GM12878 (cell line): ENCODE data around the gene SYNDIG1.

Experiments used
- BACH1 ChIP-seq: fragments of 450-650 bp; IDR thresholded peaks from 2 replicates; pipeline ENCODE4 v1.6.1; 2017; ENCODE audit warnings: mild to moderate bottlenecking, borderline replicate concordance
- DPF2 ChIP-seq: fragments of 450-650 bp; IDR thresholded peaks from 2 replicates; pipeline ENCODE4 v1.6.1; 2017; ENCODE audit warnings: mild to moderate bottlenecking
- EZH2 ChIP-seq: IDR thresholded peaks from 2 replicates; pipeline ENCODE4 v1.6.1; 2012; ENCODE audit warnings: low read depth, mild to moderate bottlenecking, control low read depth, inconsistent platforms, low read length, borderline replicate concordance; ENCODE audit not compliant: control insufficient read depth
- MYB ChIP-seq: fragments of 150-350 bp; IDR thresholded peaks from 2 replicates; pipeline ENCODE4 v1.6.1; 2014; ENCODE audit warnings: mild to moderate bottlenecking, low read depth, low read length, borderline replicate concordance
- POLR2A ChIP-seq: IDR thresholded peaks from 2 replicates; pipeline ENCODE4 v1.6.1; 2011; ENCODE audit warnings: low read depth, mild to moderate bottlenecking, low read length
- RBBP5 ChIP-seq: fragments of 200-600 bp; sonication (generic); conservative IDR thresholded peaks from 2 replicates; pipeline ENCODE4 v1.6.1; 2016
- RCOR1 ChIP-seq: conservative IDR thresholded peaks from 2 replicates; pipeline ENCODE4 v1.6.1; 2012; ENCODE audit warnings: low read depth, low read length, improper control_type of control experiment
- SIN3A ChIP-seq: IDR thresholded peaks from 2 replicates; pipeline ENCODE4 v1.6.1; 2012; ENCODE audit warnings: low read depth, low read length, improper control_type of control experiment
- TARDBP ChIP-seq: IDR thresholded peaks from 2 replicates; pipeline ENCODE4 v1.6.1; 2016; ENCODE audit warnings: borderline replicate concordance
- TF ChIP-seq, protein P1 (sequence below), 3 experiments: IDR thresholded peaks in 2 of 3; conservative IDR thresholded peaks in 1 of 3; 2 replicates each; pipeline ENCODE4 v1.5.1; 2011; ENCODE audit warnings: low read depth in 3 of 3, low read length in 3 of 3, mild to moderate bottlenecking in 3 of 3, control low read depth in 2 of 3, moderate library complexity in 2 of 3, inconsistent platforms in 1 of 3, mixed read lengths in 1 of 3; ENCODE audit not compliant: control insufficient read depth in 2 of 3, insufficient read depth in 1 of 3; ENCODE audit errors: extremely low read depth in 1 of 3
- TF ChIP-seq, protein P2 (sequence below): fragments of 450-650 bp; IDR thresholded peaks from 2 replicates; pipeline ENCODE4 v1.6.1; 2017; ENCODE audit warnings: borderline replicate concordance
- TF ChIP-seq, protein P3 (sequence below): fragments of 450-650 bp; formaldehyde crosslinking; IDR thresholded peaks from 2 replicates; pipeline ENCODE4 v1.4.0; 2020; ENCODE audit warnings: mild to moderate bottlenecking, moderate library complexity
- TF ChIP-seq, protein P4 (sequence below): IDR thresholded peaks from 2 replicates; pipeline ENCODE4 v1.6.1; 2012; ENCODE audit warnings: mild to moderate bottlenecking, low read depth, low read length
- TF ChIP-seq, protein P5 (sequence below): fragments of 450-650 bp; formaldehyde crosslinking; IDR thresholded peaks from 2 replicates; pipeline ENCODE4 v1.5.0; 2022; ENCODE audit warnings: mild to moderate bottlenecking, missing genetic modification characterization

DNA sequence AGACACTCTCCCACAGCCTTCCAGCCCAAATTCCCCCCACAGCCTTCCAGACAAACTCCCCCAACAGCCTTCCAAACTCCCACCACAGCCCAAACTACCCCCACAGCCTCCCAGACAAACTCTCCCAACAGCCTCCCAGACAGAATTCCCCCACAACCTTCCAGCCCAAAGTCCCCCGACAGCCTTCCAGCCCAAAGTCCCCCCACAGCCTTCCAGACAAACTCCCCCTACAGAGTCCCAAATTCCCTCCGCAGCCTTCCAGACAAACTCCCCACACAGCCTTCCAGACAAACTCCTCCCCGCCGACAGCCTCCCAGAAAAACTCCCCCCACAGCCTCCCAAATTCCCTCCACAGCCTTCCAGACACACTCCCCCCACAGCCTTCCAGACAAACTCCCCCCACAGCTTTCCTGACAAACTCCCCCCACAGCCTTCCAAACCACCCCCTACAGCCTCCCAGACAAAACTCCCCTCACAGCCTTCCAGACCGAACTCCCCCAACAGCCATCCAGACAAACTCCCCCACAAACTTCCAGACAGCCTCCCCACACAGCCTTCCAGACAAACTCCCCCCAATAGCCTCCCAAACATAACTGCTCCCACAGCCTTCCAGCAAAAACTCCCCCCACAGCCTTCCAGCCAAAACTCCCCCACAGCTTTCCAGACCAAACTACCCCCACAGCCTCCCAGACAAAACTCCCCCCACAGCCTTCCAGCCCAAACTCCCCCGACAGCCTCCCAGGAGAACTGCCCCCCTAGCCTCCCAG lies 38.0 kb upstream of the SYNDIG1 start:
- TF ChIP-seq, protein P1, sequence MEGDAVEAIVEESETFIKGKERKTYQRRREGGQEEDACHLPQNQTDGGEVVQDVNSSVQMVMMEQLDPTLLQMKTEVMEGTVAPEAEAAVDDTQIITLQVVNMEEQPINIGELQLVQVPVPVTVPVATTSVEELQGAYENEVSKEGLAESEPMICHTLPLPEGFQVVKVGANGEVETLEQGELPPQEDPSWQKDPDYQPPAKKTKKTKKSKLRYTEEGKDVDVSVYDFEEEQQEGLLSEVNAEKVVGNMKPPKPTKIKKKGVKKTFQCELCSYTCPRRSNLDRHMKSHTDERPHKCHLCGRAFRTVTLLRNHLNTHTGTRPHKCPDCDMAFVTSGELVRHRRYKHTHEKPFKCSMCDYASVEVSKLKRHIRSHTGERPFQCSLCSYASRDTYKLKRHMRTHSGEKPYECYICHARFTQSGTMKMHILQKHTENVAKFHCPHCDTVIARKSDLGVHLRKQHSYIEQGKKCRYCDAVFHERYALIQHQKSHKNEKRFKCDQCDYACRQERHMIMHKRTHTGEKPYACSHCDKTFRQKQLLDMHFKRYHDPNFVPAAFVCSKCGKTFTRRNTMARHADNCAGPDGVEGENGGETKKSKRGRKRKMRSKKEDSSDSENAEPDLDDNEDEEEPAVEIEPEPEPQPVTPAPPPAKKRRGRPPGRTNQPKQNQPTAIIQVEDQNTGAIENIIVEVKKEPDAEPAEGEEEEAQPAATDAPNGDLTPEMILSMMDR (IDR thresholded peaks at IDR 0.05 in 2 of 3, conservative IDR thresholded peaks at IDR 0.05 in 1 of 3; ENCODE audit: control insufficient read depth in 2 of 3, extremely low read depth in 1 of 3, insufficient read depth in 1 of 3, low read depth in 3 of 3, low read length in 3 of 3), result no peak
- TF ChIP-seq RCOR1, result no peak
- no peak for TF ChIP-seq MYB
- no peak for TF ChIP-seq EZH2
- TF ChIP-seq SIN3A, result no peak
- TF ChIP-seq TARDBP, result no peak
- TF ChIP-seq POLR2A, result no peak
- no peak for TF ChIP-seq BACH1
- TF ChIP-seq, protein P2, sequence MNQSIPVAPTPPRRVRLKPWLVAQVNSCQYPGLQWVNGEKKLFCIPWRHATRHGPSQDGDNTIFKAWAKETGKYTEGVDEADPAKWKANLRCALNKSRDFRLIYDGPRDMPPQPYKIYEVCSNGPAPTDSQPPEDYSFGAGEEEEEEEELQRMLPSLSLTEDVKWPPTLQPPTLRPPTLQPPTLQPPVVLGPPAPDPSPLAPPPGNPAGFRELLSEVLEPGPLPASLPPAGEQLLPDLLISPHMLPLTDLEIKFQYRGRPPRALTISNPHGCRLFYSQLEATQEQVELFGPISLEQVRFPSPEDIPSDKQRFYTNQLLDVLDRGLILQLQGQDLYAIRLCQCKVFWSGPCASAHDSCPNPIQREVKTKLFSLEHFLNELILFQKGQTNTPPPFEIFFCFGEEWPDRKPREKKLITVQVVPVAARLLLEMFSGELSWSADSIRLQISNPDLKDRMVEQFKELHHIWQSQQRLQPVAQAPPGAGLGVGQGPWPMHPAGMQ, result no peak
- TF ChIP-seq DPF2, result no peak
- TF ChIP-seq, protein P3, sequence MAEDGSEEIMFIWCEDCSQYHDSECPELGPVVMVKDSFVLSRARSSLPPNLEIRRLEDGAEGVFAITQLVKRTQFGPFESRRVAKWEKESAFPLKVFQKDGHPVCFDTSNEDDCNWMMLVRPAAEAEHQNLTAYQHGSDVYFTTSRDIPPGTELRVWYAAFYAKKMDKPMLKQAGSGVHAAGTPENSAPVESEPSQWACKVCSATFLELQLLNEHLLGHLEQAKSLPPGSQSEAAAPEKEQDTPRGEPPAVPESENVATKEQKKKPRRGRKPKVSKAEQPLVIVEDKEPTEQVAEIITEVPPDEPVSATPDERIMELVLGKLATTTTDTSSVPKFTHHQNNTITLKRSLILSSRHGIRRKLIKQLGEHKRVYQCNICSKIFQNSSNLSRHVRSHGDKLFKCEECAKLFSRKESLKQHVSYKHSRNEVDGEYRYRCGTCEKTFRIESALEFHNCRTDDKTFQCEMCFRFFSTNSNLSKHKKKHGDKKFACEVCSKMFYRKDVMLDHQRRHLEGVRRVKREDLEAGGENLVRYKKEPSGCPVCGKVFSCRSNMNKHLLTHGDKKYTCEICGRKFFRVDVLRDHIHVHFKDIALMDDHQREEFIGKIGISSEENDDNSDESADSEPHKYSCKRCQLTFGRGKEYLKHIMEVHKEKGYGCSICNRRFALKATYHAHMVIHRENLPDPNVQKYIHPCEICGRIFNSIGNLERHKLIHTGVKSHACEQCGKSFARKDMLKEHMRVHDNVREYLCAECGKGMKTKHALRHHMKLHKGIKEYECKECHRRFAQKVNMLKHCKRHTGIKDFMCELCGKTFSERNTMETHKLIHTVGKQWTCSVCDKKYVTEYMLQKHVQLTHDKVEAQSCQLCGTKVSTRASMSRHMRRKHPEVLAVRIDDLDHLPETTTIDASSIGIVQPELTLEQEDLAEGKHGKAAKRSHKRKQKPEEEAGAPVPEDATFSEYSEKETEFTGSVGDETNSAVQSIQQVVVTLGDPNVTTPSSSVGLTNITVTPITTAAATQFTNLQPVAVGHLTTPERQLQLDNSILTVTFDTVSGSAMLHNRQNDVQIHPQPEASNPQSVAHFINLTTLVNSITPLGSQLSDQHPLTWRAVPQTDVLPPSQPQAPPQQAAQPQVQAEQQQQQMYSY, result no peak
- TF ChIP-seq, protein P4, sequence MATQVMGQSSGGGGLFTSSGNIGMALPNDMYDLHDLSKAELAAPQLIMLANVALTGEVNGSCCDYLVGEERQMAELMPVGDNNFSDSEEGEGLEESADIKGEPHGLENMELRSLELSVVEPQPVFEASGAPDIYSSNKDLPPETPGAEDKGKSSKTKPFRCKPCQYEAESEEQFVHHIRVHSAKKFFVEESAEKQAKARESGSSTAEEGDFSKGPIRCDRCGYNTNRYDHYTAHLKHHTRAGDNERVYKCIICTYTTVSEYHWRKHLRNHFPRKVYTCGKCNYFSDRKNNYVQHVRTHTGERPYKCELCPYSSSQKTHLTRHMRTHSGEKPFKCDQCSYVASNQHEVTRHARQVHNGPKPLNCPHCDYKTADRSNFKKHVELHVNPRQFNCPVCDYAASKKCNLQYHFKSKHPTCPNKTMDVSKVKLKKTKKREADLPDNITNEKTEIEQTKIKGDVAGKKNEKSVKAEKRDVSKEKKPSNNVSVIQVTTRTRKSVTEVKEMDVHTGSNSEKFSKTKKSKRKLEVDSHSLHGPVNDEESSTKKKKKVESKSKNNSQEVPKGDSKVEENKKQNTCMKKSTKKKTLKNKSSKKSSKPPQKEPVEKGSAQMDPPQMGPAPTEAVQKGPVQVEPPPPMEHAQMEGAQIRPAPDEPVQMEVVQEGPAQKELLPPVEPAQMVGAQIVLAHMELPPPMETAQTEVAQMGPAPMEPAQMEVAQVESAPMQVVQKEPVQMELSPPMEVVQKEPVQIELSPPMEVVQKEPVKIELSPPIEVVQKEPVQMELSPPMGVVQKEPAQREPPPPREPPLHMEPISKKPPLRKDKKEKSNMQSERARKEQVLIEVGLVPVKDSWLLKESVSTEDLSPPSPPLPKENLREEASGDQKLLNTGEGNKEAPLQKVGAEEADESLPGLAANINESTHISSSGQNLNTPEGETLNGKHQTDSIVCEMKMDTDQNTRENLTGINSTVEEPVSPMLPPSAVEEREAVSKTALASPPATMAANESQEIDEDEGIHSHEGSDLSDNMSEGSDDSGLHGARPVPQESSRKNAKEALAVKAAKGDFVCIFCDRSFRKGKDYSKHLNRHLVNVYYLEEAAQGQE, result no peak
- TF ChIP-seq, protein P5, sequence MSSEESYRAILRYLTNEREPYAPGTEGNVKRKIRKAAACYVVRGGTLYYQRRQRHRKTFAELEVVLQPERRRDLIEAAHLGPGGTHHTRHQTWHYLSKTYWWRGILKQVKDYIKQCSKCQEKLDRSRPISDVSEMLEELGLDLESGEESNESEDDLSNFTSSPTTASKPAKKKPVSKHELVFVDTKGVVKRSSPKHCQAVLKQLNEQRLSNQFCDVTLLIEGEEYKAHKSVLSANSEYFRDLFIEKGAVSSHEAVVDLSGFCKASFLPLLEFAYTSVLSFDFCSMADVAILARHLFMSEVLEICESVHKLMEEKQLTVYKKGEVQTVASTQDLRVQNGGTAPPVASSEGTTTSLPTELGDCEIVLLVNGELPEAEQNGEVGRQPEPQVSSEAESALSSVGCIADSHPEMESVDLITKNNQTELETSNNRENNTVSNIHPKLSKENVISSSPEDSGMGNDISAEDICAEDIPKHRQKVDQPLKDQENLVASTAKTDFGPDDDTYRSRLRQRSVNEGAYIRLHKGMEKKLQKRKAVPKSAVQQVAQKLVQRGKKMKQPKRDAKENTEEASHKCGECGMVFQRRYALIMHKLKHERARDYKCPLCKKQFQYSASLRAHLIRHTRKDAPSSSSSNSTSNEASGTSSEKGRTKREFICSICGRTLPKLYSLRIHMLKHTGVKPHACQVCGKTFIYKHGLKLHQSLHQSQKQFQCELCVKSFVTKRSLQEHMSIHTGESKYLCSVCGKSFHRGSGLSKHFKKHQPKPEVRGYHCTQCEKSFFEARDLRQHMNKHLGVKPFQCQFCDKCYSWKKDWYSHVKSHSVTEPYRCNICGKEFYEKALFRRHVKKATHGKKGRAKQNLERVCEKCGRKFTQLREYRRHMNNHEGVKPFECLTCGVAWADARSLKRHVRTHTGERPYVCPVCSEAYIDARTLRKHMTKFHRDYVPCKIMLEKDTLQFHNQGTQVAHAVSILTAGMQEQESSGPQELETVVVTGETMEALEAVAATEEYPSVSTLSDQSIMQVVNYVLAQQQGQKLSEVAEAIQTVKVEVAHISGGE (CRISPR knock-in tag), result no peak
- TF ChIP-seq RBBP5, result no peak
